Esophagus muscularis mucosa (tissue), 3 donors: ENCODE measurements around the gene TJP1.

Source experiments
- CTCF ChIP-seq, 3 experiments: fragments of 200-600 bp in 2 of 3; fragments of 450-650 bp in 1 of 3; sonication (generic) in 2 of 3; IDR thresholded peaks; one replicate each; pipeline ENCODE4 v1.5.1; 2017 to 2019; ENCODE audit warnings: antibody characterized with exemption in 3 of 3, mild to moderate bottlenecking in 2 of 3, moderate library complexity in 1 of 3
- POLR2A ChIP-seq: fragments of 450-650 bp; IDR thresholded peaks from one replicate; pipeline ENCODE4 v1.6.1; 2017; ENCODE audit warnings: antibody characterized with exemption, moderate library complexity, mild to moderate bottlenecking, low read depth

GRCh38 chr15:29815000-29815710 is 7.1 kb downstream of the TJP1 start:
- TF ChIP-seq CTCF (IDR thresholded peaks at IDR 0.05) (no peak), POLR2A (no peak)
